OCI-LY7 (cell line): ENCODE data around the gene SMAGP.

ENCODE experiments used
- EZH2phosphoT487 ChIP-seq: fragments of 200-600 bp; sonication (generic); IDR thresholded peaks from 2 replicates; pipeline ENCODE4 v1.6.1; 2018; ENCODE audit warnings: low read depth, borderline replicate concordance, mild to moderate bottlenecking, mixed run types, antibody characterized with exemption, low read length, moderate library complexity, mixed read lengths
- TF ChIP-seq, protein P1 (sequence below): fragments of 200-600 bp; sonication (generic); conservative IDR thresholded peaks from 2 replicates; pipeline ENCODE4 v1.5.1; 2014; ENCODE audit warnings: mild to moderate bottlenecking, antibody characterized with exemption, low read length, moderate library complexity, mixed read lengths

DNA sequence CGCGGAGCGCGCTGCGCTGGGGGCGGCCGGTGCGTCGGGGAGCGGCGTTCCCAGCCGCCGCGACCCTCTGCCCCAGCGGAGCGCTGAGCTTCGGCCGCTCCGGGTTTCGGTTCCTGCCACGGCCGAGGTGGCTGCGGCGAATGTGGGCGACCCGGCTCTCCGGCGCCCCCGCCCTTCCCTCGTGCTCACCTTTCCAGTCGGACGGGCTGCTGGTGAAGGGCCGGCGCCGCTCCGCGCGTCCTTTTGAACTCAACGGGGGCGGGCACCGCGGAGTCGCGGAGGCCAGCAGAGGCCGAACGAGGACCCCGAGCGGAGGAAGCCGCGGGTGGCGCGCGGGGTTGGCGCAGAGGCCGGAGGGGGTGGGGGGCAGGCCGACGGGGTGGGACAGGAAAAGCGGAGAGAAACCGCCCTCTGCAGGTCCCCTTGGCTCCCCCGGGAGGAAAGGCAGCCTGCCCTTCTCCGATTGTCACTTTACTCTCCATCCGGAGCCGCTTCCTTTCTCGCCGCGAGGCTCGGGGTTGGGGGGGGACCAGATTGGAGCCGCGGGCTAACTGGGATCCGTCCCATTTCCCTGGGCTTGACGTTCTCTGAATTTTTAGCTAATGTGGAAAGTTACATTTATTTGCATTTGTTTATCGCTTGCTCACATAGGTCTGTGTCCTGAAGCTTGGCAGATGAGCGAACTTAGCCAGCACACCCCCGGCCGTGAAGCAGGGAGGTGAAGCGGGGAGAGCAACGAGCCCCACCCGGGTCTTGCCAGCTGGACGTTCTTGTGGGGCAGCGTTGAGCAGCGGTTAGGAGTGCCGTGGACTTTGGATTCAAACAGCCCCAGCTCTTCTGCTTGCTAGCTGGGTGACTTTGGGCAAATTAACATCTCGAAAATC, at the start of gene SMAGP:
- TF ChIP-seq, protein P1, sequence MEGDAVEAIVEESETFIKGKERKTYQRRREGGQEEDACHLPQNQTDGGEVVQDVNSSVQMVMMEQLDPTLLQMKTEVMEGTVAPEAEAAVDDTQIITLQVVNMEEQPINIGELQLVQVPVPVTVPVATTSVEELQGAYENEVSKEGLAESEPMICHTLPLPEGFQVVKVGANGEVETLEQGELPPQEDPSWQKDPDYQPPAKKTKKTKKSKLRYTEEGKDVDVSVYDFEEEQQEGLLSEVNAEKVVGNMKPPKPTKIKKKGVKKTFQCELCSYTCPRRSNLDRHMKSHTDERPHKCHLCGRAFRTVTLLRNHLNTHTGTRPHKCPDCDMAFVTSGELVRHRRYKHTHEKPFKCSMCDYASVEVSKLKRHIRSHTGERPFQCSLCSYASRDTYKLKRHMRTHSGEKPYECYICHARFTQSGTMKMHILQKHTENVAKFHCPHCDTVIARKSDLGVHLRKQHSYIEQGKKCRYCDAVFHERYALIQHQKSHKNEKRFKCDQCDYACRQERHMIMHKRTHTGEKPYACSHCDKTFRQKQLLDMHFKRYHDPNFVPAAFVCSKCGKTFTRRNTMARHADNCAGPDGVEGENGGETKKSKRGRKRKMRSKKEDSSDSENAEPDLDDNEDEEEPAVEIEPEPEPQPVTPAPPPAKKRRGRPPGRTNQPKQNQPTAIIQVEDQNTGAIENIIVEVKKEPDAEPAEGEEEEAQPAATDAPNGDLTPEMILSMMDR: no peak; the same call in 1 of the 2 replicates
- no peak for TF ChIP-seq EZH2phosphoT487
